Glutamatergic neuron (in vitro differentiated cells): ENCODE measurements around the gene RGS17. TPM values are rescaled to one million over a fixed set of nuclear protein-coding genes. Genes with fewer than 3 reads are reported as not detected.
"Not testable (repeated sequence)": the region's sequence is repeated elsewhere in the genome, so short reads cannot be mapped to it uniquely, and the experiment has no call there.

ENCODE experiments used
- DNase-seq: peaks from one replicate; pipeline ENCODE4 v3.0.0; 2022
- H3K27ac Mint-ChIP-seq: one replicate; pipeline ENCODE4 v1.8.0; 2020; ENCODE audit warnings: mild to moderate bottlenecking, mixed read lengths, inconsistent platforms; ENCODE audit not compliant: unreplicated experiment
- H3K27me3 Mint-ChIP-seq: one replicate; pipeline ENCODE4 v1.8.0; 2020; ENCODE audit warnings: mild to moderate bottlenecking, moderate library complexity, mixed read lengths, inconsistent platforms; ENCODE audit not compliant: unreplicated experiment
- H3K36me3 Mint-ChIP-seq: one replicate; pipeline ENCODE4 v1.8.0; 2020; ENCODE audit warnings: mild to moderate bottlenecking, mixed read lengths, inconsistent platforms; ENCODE audit not compliant: unreplicated experiment
- H3K4me1 Mint-ChIP-seq: one replicate; pipeline ENCODE4 v1.8.0; 2020; ENCODE audit warnings: mild to moderate bottlenecking, low read depth, mixed read lengths, inconsistent platforms; ENCODE audit not compliant: unreplicated experiment
- H3K4me3 Mint-ChIP-seq: one replicate; pipeline ENCODE4 v1.8.0; 2020; ENCODE audit warnings: mild to moderate bottlenecking, mixed read lengths, inconsistent platforms; ENCODE audit not compliant: unreplicated experiment
- H3K9me3 Mint-ChIP-seq: one replicate; pipeline ENCODE4 v1.8.0; 2020; ENCODE audit warnings: mild to moderate bottlenecking, moderate library complexity, mixed read lengths, inconsistent platforms; ENCODE audit not compliant: unreplicated experiment
- total RNA-seq: library from RNA; stranded (reverse); fragmentation: NEBNext Ultra II Directional; extraction: Animal tissue kit (Norgen Biotek cat#: 25700); gene quantifications from one replicate; pipeline ENCODE4 v1.2.1, GENCODE V29; 2021; ENCODE audit not compliant: unreplicated experiment
- TF ChIP-seq, protein P1 (sequence below): fragments of 200-600 bp; sonication (generic); IDR thresholded peaks from one replicate; pipeline ENCODE4 v1.5.0; 2021; ENCODE audit not compliant: partially characterized antibody, unreplicated experiment

The RGS17 gene
- total RNA-seq, 1 donor from 2014 or later: 11.5 TPM

DNA sequence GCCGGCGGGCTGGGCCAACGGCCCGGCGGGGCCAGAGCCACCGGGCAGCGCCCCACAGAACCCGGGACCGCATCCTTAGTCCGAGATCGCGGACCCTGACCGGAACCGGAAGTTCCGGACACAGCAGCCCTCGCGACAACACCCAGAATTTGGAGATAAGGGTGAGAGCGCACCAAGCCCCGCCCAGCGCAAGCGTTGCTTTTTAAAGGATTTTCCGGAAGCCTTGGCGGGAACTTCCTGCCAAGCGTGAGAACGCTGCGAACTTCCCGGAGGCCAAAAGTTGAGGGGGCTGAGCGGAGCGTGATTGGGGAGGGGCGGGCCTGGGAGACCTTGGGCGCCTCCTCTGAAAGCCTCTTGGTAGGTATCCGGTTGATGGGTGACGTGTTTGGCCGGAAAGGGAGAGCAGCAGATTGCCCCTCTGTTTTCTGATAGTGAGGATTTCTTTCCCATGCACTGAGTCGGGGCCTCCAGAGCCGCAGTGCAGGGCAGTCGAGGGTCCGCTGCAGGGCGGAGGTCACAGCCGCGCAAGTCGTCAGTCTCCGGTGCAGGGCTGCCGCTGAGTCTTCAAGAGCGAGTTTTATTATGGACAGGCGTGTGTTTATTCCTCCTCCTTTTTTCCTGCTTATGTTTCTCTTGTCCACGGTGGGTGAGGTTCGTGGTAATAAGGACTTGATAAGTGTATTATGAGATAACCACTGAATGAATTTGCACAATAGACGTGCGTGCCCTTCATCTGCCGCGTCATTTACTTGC is 128.3 kb downstream of the RGS17 start, which contains the start of gene MTRF1L:
TSS of gene MTRF1L (minus strand) at position 97 of the 753 bp plus-strand sequence. CDS start at position 73, 24 bp downstream.
- peak; percentile 92 for DNase-seq
- Mint-ChIP-seq H3K27ac (peak within 1 kb of the TSS; percentile 96), H3K27me3 (peaks cover 11% of the 10 kb centered on the region), H3K9me3 (peaks cover 5% of the 10 kb centered on the region), H3K4me1 (peaks cover 17% of the 10 kb centered on the region), H3K4me3 (peak within 1 kb of the TSS; percentile 98), H3K36me3 (no peaks in the 10 kb centered on the region)
- TF ChIP-seq, protein P1, sequence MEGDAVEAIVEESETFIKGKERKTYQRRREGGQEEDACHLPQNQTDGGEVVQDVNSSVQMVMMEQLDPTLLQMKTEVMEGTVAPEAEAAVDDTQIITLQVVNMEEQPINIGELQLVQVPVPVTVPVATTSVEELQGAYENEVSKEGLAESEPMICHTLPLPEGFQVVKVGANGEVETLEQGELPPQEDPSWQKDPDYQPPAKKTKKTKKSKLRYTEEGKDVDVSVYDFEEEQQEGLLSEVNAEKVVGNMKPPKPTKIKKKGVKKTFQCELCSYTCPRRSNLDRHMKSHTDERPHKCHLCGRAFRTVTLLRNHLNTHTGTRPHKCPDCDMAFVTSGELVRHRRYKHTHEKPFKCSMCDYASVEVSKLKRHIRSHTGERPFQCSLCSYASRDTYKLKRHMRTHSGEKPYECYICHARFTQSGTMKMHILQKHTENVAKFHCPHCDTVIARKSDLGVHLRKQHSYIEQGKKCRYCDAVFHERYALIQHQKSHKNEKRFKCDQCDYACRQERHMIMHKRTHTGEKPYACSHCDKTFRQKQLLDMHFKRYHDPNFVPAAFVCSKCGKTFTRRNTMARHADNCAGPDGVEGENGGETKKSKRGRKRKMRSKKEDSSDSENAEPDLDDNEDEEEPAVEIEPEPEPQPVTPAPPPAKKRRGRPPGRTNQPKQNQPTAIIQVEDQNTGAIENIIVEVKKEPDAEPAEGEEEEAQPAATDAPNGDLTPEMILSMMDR: no peak

DNA sequence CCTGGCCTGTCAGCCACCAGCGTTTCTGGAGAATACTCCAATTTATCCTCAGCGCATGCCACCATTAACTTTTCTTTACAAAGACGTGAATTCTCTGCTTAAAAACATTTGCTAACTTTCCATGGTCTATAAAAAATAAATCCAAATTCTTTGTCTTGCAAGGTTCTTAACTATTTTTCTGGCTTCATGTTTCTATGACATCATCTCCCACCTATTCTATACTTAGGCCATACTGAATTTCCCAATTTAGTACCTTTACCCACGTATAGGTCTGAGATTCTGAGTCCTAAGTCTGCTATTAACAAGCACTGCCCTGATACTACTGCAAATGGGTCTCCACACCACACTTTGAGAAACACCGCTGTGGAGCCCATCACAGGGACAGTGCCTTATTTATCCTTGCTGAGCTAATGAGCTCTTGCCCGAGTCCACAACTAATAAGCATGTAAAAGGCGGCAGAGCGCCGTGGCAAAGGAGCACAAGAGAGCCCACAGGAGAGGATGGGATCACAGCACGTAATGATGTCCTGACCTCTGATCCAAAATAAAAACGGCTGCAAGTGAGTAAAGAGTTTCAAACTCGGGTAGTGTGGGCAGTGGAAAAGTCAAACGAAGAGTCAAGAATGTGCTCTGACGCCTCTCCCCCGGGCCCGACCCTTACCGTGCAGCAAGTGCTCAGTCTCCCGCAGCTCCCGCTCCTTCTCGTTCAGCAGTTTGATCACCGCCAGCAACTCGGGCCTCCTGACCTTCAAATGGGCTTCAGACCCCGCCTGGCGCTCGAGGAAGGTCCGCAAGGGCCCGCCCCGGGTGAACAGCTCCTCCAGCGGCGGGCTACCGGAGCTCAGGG is 129.1 kb downstream of the RGS17 start:
- H3K4me1 Mint-ChIP-seq: peaks cover 17% of the 10 kb centered on the region
- H3K9me3 Mint-ChIP-seq: peaks cover 5% of the 10 kb centered on the region

DNA sequence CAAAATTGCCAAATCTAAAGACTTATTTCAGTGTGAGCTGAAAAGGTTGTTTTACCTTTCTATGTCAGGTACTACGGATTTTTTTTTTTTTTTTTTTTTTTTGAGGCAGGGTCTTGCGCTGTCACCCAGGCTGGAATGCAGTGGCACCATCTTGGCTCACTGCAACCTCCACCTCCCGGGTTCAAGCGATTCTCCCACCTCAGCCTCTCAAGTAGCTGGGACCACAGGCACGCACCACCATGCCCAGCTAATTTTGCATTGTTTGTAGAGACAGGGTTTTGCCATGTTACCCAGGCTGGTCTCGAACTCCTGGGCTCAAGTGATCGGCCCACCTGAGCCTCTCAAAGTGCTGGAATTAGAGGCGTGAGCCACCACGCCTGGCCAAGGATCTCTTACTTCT is 130.3 kb downstream of the RGS17 start:
- peak overlapping the region; percentile 97 for H3K4me3 Mint-ChIP-seq
- DNase-seq, H3K27ac Mint-ChIP-seq, H3K9me3 Mint-ChIP-seq, H3K36me3 Mint-ChIP-seq: not testable (repeated sequence)
- H3K27me3 Mint-ChIP-seq: peaks cover 11% of the 10 kb centered on the region
- peaks cover 17% of the 10 kb centered on the region for H3K4me1 Mint-ChIP-seq

More for the DNA sequence above, 129.1 kb downstream of the RGS17 start:
- H3K27ac Mint-ChIP-seq: peak overlapping the region; percentile 94
- TF ChIP-seq, protein P1: no peak
- H3K36me3 Mint-ChIP-seq: no peaks in the 10 kb centered on the region
- H3K27me3 Mint-ChIP-seq: peaks cover 11% of the 10 kb centered on the region
- no peak for DNase-seq
- H3K4me3 Mint-ChIP-seq: peak overlapping the region; percentile 97

DNA sequence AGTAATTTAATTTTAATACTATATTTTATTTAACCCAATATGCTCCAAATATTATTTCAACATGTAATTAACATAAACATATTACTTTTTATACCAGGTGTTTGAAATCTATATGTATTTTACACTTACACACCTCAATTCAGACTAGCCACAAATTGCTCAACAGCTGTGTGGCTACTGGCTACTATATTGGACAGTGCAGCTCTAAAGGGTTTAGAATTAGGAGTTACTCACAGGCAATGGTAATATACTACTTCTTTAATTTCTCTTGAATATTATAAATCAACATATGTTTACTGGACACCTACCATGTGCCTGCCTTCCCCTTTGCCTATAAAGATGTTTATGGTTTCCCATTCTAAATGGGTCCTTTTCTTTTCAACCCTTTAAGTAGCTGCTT is 130.8 kb downstream of the RGS17 start:
- Mint-ChIP-seq H3K27ac (no peak overlapping the region), H3K4me1 (peaks cover 17% of the 10 kb centered on the region), H3K36me3 (no peaks in the 10 kb centered on the region), H3K9me3 (peaks cover 5% of the 10 kb centered on the region), H3K27me3 (peaks cover 11% of the 10 kb centered on the region), H3K4me3 (peak overlapping the region; percentile 13)
- TF ChIP-seq, protein P1: no peak
- no peak for DNase-seq

DNA sequence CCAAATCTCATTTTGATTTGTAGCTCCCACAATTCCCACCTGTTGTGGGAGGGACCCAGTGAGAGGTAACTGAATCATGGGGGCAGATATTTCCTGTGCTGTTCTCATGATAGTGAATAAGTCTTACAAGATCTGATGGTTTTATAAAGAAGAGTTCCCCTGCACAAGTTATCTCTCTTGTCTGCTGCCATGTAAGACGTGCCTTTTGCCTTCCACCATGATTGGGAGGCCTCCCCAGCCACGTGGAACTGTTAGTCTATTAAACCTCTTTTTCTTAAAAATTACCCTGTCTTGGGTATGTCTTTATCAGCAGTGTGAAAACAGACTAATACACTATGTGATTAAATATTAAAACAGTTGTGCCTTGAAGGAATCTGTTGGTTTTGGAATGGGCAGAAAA is 131.5 kb downstream of the RGS17 start:
- Mint-ChIP-seq H3K4me3 (peak overlapping the region; percentile 55), H3K4me1 (peaks cover 17% of the 10 kb centered on the region), H3K27me3 (peaks cover 11% of the 10 kb centered on the region)
- not testable (repeated sequence) for H3K27ac Mint-ChIP-seq, H3K36me3 Mint-ChIP-seq, H3K9me3 Mint-ChIP-seq, DNase-seq
